GM06990 (cell line): ENCODE measurements around the gene MGLL.

Source experiments
- DNase-seq: peaks from one replicate; pipeline ENCODE4 v3.0.0-alpha.2; 2011; ENCODE audit not compliant: insufficient read length; ENCODE audit errors: extremely low read depth
- H3K27me3 ChIP-seq: replicated peaks from 2 replicates; pipeline ENCODE4 v1.6.0; 2011; ENCODE audit warnings: low read length; ENCODE audit not compliant: control insufficient read depth, insufficient read depth
- H3K36me3 ChIP-seq: 2 replicates; pipeline ENCODE4 v1.5.1; 2011; ENCODE audit warnings: low read length; ENCODE audit not compliant: control insufficient read depth, insufficient read depth
- H3K4me3 ChIP-seq: replicated peaks from 2 replicates; pipeline ENCODE4 v1.5.1; 2011; ENCODE audit warnings: low read depth, mild to moderate bottlenecking, control low read depth, low read length
- TF ChIP-seq, protein P1 (sequence below): IDR thresholded peaks from 2 replicates; pipeline ENCODE4 v1.5.1; 2011; ENCODE audit warnings: low read length, control low read depth, mild to moderate bottlenecking, inconsistent platforms; ENCODE audit not compliant: insufficient read depth, poor library complexity, severe bottlenecking

MGLL gene

DNA sequence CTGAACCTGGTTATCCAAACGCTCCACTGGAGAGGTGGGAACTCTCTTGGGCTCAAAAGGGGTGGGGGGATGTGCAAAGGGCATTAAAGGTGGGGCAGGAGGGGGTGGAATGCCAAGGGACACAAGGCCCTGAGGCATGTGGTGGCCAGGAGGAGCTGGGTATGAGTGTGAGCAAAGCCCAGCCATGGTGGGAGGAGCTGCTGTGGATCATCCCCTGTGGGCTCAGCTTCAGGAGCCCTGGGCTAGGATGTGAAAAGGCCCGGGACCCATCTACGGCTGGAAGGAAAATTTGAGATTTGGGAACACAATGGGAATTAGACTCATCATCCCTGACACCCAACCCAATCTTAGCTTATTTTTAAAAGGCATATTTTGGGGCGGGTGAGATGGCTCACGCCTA lies 33.3 kb downstream of the MGLL start:
- no peaks in the 10 kb centered on the region for H3K27me3 ChIP-seq
- TF ChIP-seq, protein P1, sequence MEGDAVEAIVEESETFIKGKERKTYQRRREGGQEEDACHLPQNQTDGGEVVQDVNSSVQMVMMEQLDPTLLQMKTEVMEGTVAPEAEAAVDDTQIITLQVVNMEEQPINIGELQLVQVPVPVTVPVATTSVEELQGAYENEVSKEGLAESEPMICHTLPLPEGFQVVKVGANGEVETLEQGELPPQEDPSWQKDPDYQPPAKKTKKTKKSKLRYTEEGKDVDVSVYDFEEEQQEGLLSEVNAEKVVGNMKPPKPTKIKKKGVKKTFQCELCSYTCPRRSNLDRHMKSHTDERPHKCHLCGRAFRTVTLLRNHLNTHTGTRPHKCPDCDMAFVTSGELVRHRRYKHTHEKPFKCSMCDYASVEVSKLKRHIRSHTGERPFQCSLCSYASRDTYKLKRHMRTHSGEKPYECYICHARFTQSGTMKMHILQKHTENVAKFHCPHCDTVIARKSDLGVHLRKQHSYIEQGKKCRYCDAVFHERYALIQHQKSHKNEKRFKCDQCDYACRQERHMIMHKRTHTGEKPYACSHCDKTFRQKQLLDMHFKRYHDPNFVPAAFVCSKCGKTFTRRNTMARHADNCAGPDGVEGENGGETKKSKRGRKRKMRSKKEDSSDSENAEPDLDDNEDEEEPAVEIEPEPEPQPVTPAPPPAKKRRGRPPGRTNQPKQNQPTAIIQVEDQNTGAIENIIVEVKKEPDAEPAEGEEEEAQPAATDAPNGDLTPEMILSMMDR = no peak
- no peak overlapping the region for H3K4me3 ChIP-seq
- no peak for DNase-seq
- H3K36me3 ChIP-seq = peaks cover 21% of the 10 kb centered on the region

DNA sequence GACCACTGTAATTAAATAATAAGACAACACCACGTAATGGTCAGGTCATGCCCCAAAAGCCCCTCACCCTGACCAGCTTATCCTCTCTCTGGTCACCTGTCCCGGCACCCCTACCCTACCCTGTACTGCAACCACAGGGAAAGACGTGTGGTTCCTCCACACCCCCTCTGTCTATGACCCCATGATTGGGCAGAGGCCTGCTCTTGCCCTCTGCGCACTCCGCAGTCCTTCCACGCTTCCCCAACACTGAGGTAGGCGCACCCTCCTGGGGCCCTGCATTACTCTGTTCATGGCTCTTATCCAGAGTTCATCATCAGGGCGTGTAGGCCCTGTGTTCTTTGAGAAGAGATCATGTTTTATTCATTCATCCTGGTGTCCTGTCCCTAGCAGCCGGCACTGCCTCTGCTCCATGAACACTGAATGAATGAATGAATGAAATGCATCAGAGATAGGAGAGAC lies 33.8 kb downstream of the MGLL start:
- Histone ChIP-seq H3K4me3 (no peak overlapping the region), H3K36me3 (peaks cover 23% of the 10 kb centered on the region), H3K27me3 (no peaks in the 10 kb centered on the region)
- TF ChIP-seq, protein P1 = no peak
- no peak for DNase-seq

DNA sequence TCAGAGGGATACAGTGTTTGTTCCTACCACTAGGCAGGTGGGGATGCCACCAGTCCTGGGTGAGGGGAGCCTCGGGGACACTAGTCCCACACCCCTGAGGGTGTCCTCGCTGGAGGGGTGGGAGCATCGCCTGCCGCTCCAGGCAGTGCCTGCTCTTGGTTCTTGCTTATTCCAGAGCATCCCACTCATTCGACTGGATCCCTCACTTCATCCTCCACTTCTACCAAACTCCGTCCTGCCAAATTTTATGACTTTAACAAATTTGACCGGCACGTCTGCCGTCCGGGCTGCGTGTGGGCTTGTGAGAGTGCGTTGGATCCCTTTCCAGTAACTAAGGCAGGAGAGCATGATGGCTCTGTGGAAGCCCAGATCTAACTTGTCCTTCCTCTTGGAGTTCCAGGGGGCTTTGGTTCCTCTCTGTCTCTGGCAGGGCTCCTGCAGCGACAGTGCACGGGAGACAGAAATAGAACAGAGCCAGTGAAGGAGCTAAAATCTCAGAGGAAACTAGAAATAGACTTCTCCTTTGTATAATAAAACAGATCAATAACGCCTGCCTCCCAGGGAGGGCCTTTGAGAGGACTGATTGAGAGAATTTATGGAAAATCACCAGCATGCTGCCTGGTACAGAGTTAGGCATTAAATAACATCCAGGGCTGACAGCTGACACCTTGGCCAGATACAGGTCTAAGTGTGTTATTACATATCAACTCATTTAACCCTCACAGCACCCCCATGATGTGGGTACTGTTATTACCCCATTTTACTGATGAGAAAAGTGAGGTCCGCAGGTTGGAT lies 34.5 kb downstream of the MGLL start:
- no peaks in the 10 kb centered on the region for H3K27me3 ChIP-seq
- DNase-seq = no peak
- TF ChIP-seq, protein P1 = no peak
- H3K36me3 ChIP-seq = peaks cover 25% of the 10 kb centered on the region
- no peak overlapping the region for H3K4me3 ChIP-seq

DNA sequence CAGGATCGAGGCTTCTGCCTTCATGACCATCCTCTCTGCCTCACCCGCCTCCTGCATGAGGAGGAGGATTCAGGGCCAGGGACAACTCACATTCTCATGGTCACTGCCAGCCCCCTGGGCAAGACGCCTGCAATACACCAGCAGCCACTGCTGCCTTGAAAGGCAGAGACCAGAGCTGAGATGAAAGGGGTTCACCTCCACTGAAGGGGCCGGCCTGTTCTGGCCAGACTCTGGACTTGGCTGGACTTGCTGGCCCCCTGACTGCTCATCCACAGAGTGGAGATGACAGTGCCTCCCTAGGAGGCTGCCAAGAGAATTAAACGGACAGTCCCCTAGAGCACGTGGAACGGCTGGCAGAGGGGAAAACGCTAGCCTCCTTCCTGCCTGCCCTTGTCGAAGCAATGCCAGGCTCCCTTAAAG lies 35.2 kb downstream of the MGLL start:
- H3K4me3 ChIP-seq = no peak overlapping the region
- H3K36me3 ChIP-seq = peaks cover 25% of the 10 kb centered on the region
- TF ChIP-seq, protein P1 = no peak
- H3K27me3 ChIP-seq = no peaks in the 10 kb centered on the region
- no peak for DNase-seq

DNA sequence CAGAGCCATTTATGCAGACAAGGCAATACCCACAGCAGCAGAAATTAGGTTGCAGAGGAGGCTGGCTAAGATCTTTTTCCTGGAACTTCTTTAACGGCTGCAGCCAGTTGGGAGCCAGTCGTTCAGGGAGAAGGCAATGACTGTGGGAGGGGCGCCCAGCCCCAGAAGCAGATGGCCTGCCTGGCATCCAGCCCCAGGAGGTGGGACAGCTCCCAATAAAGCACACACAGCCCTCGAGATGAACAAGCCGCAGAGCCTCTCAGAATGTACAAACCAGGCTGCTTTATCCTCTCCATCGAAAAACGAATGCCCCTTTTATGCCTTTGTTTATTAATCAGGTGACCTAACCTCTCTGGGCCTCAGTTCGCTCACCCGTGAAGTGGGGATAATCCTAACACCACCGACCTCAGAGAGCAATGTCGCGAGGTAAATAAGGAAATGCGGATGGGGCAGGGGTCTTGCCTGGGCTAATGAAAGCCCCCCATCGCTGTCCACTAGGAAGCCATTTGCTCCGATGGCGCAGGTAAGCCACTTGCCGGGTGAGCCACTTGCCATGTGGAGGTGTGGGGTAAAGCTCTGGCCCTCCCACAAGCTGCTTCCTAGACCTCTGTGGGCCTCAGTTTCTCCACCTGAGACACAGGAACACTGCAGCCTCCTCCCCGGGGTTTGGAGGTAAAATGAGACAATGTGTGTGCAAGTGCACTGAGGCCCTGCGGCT lies 35.8 kb downstream of the MGLL start:
- H3K4me3 ChIP-seq = no peak overlapping the region
- DNase-seq = no peak
- peaks cover 25% of the 10 kb centered on the region for H3K36me3 ChIP-seq
- TF ChIP-seq, protein P1 = no peak
- H3K27me3 ChIP-seq = no peaks in the 10 kb centered on the region
